GM19193 (cell line): ENCODE results near the gene SNTB2.

Source experiments
- POLR2A ChIP-seq: IDR thresholded peaks from 4 replicates; pipeline ENCODE4 v1.6.1; 2011; ENCODE audit not compliant: insufficient read depth, insufficient read length; ENCODE audit errors: extremely low read depth

The SNTB2 gene

GRCh38 chr16:69201291-69201690 lies 14.3 kb downstream of the SNTB2 start:
- TF ChIP-seq POLR2A = no peak

DNA sequence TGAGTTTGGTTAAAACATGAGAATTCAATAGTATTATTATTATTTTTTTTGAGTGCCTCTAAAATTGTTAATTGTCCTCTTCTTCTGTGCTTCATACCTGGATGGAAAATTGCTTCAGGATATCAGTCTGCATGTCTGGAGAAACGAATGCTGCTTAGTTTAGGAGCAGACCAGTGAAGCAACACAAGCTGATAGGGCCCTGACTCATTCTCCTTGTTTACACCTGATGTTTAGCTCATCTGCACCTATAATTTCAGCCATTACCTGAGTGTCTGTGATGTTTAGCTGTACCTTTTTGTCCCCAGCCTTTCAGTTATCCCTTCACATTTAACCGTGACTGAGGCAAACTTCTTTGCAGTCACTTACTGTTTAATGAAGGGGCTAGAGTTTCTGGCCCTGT lies 14.8 kb downstream of the SNTB2 start:
- no peak for TF ChIP-seq POLR2A

- no peak for TF ChIP-seq POLR2A
Measured at GRCh38 chr16:69204172-69204571, 17.2 kb downstream of the SNTB2 start.

DNA sequence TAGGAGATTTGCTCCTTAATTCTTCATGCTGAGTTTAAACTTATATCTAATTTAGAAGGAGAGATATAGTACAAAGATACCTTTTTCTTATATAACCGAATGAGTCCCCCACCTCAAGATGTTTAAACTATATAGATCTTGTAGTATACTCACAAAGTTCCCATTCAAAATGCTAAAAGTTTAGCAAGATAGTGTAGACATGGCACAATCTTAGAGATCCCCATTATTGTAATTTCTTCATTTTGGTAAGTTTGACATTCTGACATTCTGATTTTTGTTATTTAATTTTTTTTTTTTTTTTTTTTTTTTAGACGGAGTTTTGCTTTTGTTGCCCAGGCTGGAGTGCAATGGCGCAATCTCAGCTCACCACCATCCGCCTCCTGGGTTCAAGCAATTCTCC lies 22.8 kb downstream of the SNTB2 start:
- TF ChIP-seq POLR2A = no peak

DNA sequence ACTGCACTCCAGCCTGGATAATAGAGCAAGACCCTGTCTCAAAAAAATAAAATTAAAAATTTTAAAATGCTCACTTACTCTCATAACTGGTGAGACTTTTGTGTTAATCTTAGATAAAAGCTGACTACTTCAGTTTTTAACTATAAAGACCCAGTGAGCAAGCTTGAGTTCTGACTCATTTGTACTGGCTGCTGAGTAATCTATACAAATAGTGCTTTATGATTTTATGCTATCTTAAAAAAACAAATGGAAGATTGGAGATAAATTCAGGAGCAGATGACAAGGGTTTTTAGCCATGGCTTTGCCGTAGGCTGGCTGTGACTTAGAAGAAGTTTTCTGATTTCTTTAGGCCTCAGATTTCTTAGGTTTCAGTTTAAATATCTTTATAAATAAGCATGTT lies 30.5 kb downstream of the SNTB2 start:
- TF ChIP-seq POLR2A = no peak

DNA sequence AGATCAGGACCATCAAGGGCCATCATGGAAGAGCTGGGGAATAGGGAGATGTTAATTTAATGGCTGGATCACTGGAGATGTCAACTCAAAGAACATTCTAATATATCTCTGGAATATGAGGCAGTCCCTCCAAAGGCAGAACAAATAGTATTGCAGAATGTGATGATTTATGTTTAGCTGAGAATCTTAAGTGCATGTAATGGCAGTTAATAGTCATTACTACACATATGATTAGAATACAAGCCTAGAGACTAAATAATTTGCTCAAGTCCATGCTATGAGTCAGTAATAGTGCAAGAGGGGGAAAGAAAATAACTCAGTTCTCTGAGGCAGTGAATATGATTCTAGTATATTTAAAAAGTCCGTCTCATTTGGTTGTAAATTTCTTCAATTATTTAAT lies 32.3 kb downstream of the SNTB2 start:
- TF ChIP-seq POLR2A = no peak

GRCh38 chr16:69223882-69224281 lies 36.9 kb downstream of the SNTB2 start:
- no peak for TF ChIP-seq POLR2A

DNA sequence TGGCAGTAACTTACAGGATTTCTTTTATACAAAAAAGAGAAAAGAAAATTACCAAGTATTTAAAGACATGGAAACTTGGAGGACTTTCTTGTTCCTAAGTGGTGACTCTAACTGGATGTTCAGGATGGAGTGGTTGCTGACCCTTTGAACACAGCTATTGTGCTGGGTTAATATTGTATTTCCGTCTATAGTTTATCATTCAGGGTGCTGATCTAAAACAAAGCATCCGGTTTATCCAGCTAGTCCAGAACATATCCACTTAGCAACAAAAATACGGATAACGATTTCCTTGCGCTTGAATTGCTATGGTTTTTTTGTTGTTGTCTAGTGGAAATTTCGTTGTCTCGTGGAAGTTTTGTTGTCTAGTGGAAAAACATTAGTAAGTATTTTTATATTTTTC lies 38.2 kb downstream of the SNTB2 start:
- TF ChIP-seq POLR2A = no peak

GRCh38 chr16:69233124-69233523 lies 46.2 kb downstream of the SNTB2 start:
- TF ChIP-seq POLR2A = no peak

DNA sequence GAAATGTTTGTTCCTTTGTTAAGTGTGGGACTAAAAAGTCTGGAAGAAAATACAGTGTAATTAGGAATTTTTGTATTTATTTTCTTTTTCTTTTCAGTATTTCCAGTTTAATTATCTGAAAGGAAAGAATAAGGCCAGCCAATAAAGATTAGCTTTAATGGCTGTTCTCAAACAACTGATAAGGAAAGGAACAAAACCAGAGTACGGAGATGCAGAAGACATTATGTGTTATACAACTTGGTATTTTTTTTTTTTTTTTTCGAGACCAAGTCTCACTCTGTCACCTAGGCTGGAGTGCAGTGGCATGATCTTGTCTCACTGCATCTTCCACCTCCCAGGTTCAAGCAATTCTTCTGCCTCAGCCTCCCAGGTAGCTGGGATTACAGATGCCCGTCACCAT lies 47.5 kb downstream of the SNTB2 start:
- TF ChIP-seq POLR2A = no peak

GRCh38 chr16:69236319-69236718 lies 49.4 kb downstream of the SNTB2 start:
- TF ChIP-seq POLR2A = no peak

DNA sequence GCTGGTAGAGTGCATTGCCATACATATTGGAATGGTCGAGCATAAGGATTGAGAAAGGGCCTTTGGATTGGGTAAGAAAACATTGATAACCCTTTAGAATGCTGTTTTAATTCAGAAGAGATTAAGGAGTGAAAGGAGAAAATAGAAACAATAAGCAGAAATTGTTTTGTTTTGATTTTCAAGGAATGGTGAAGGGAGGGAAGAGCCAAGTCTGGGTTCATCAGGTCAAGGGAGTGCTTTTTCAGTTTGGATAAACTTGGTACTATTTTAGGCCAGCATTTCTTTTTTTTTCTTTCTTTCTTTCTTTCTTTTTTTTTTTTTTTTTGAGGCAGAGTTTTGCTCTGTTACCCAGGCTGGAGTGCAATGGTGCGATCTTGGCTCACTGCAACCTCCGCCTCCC lies 50.3 kb downstream of the SNTB2 start:
- TF ChIP-seq POLR2A = no peak

- no peak for TF ChIP-seq POLR2A
Measured at GRCh38 chr16:69239851-69240250, 52.9 kb downstream of the SNTB2 start.

DNA sequence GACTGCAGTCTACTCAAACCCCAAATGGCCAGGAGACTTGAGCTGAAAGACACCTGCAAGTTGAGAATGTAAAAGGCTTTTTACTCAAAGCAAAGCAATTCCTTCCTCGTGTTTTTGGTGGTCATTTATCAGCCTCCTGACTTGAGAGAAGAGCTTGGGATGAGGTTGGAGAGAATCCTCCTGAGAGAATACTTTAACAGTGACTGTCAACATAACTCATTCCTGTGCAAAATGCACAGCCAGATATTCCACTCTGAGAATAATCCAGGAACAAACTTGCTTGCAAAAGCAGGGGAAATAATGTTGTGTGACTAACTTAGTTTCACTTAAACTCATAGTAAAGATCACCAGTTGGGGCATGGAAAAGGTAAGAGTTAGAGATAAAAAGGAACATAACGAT lies 53.4 kb downstream of the SNTB2 start:
- TF ChIP-seq POLR2A = no peak

DNA sequence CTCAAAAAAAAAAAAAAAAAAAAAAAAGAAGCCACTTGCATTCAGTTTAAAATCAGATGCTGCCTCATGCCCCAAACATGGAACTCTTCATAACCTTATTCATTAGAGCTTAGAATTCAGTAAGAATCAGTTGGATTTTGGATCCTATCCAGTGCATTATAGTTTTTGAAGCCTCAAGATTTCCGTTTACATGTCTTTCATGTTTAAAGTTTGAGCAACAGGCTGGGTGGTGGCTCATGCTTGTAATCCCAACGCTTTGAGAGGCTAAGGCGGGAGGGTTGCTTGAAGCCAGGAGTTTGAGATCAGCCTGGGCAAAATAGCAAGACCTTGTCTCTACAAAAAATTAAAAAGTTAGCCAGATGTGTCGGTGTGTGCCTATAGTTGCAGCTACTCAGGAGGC lies 55.0 kb downstream of the SNTB2 start:
- TF ChIP-seq POLR2A = no peak

GRCh38 chr16:69243479-69243878 lies 56.5 kb downstream of the SNTB2 start:
- TF ChIP-seq POLR2A = no peak

DNA sequence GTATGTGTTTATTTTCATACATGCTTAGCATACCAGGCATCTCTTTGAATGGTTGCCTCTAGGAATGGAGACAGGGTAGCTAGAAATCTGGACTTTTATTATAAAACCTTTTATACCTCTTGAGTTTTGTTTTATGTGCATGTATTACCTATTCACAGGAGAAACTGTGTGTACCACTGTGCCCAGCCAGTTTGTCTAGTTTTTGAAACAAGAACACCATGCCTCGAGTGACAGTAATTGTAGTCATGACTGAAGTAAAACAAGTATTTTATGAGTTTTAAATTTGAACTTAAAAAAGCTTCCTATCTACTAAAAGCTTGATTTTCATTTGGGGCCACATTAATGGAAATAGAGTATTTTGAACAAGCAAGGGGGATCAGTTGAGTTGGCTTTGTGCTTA lies 57.4 kb downstream of the SNTB2 start:
- no peak for TF ChIP-seq POLR2A

DNA sequence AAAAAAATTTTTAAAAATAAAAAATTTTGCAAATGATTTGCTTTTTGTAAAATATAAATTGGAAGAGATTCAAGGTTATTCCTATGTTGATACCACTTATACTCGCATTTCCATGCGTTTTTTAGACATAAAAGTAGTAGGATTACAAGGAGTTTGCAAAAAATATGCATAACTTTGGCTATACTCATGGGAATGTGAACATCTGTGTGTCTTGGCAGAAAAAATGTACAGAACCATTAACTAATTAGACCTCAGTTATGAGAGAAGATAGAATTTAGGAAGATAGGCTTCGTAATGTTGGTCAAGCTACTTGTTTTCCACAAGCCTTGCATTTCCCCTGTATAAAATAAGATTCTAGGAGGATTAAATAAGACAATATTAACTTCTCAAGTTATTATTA lies 63.1 kb downstream of the SNTB2 start:
- TF ChIP-seq POLR2A = no peak

- no peak for TF ChIP-seq POLR2A
Measured at GRCh38 chr16:69253870-69254341, 66.9 kb downstream of the SNTB2 start.

GRCh38 chr16:69260019-69260418 lies 73.1 kb downstream of the SNTB2 start:
- TF ChIP-seq POLR2A = no peak
